HG02678 (cell line): Measurements from ENCODE around the gene DHTKD1.
"Not testable (repeated sequence)": the region's sequence is repeated elsewhere in the genome, so short reads cannot be mapped to it uniquely, and the experiment has no call there.

Experiments used
- ATAC-seq: cut with Tn5 transposase; IDR thresholded peaks from one replicate; pipeline ENCODE4 v1.9.1; 2021; ENCODE audit warnings: mild to moderate bottlenecking, moderate library complexity; ENCODE audit not compliant: unreplicated experiment

Gene DHTKD1

DNA sequence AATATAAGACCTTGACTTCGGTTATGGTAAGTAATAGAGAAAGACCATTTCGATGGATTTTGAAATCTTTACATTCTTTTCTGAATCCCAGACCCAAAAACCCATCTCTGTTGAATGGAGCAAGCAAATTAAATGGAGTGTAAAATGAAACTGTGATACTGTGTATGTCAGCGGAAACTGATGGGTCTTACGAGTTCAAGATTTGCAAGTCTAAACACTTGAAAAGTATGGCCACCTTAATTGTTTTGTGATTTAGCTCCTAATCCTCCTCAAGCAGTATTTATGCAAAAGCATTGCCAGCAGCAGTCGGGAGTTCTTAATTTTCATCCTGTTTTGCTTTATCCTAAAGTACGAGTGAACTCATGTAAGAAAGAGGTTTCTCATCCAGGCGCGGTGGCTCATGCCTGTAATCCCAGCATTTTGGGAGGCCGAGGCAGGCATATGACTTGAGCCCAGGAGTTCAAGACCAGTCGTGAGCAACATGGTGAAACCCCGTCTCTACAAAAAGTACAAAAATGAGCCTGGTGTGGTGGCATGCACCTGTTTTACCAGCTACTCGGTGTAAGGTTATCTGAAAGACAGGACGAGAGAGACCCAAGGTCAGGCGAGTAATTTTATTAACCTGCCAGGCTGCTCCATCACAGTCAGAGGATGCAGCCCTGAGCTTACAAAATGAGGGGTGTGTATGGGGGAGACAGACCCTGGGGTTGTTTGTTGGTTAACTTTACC lies 5.8 kb upstream of the DHTKD1 start:
- ATAC-seq = no peak

DNA sequence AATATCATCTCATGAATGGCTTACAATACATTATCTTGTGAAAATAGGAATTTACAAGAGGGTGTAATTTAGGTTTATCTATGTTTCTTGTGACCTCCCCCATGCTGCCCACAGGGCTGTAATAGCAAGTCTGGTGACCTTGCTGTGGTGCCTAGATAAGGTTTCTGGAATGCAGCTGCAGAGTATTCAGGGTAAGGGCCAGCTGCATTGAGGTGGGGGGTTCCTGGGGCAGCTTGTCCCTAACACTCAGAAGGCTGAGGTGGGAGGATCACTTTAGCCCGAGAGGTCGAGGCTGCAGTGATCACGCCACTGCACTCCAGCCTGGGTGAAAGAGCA lies 5.3 kb upstream of the DHTKD1 start:
- no peak for ATAC-seq

DNA sequence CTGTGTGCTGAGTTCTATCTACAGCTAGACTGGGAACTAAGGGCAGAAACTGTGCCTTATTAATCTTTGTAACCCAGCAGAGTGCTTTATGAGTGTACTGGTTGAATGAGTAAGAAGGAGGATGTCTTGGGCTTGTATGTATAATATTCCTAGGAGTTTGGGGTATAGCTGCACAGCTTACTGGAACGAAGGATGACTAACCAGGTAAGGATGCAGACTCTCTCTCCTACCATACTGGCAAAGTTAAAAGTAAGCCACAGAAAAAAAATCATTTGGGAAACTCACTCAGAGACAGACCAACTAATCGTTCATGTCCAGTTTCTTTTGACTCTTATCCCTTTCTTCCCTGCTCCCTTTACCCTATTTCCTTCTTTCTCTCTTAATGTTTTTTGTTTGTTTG lies 1.4 kb upstream of the DHTKD1 start:
- no peak for ATAC-seq

DNA sequence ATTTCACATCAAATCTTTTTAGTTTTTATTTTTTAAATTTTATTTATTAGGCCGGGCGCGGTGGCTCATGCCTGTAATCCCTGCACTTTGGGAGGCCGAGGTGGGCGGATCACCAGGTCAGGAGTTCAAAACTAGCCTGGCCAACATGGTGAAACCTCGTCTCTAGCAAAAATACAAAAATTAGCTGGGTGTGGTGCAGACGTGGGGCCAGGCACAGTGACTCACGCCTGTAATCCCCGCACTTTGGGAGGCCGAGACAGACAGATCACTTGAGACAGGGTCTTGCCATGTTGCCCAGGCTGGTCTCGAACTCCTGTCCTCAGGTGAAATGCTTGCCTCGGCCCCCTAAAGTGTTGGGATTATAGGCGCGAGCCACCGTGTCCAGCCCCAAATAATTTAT lies 2.7 kb downstream of the DHTKD1 start:
- ATAC-seq = not testable (repeated sequence)

DNA sequence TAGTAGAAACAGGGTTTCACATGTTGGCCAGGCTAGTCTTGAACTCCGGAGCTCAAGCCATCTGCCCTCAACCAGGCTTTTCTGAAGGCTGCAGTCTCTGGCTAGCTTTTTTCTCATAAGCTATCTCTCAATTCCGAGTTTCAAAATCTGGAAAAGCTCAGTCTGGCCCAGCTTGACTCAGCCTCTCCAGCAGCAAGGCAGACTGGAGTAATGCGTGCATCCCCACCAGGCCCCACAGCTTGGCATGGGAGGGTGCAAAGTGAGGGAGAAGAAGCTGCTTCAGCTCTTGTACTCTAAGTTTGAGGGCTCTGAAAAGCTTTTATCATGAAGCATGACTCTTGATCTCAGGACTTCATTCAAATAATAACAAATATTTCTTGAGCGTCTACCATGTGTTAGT lies 4.8 kb downstream of the DHTKD1 start:
- no peak for ATAC-seq

DNA sequence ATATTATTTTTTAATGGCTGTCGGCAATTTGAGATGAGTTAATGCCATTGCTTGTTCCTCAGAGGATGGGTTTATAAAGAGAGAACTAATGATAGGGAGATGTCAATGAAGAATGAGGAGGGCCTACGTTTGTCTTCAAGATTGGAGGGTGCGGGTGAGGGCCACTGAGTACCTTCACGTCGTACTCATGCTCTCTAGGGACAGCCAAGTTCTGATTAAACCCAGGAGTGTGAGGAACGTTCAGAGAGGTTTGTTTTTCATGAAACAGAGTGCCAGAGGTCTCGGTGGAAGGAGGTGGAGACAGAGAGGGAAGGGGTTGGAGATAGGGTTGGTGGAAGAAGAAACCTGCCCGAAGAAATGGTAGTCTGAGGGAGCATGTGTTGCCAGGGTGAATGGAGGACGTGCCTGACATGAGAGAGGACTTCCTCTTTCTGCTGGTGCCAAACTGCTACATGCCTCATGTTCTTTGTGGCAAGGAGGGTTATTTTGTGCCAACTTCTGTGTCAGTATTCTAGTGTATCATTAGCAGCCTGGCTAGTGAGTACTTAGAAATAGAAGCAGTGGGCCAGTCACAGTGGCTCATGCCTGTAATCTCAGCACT lies 8.9 kb downstream of the DHTKD1 start:
- ATAC-seq = no peak

DNA sequence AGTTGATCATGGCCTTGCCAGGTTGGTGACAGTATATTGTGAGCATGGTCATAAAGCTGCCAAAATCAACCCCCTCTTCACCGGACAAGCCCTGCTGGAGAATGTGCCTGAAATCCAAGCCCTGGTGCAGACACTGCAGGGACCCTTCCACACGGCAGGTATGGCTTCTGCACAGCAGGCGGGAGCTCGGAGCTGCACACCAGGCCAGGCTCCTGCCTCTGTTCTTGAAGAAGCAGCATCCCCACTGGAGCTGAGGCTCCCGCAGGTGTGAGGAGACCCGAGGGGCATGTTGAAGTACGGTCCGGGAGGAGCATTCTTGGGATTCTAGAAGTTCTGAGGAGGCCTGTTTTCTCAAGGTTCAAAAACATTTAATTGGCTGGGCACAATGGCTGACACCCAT lies 12.7 kb downstream of the DHTKD1 start:
- no peak for ATAC-seq

DNA sequence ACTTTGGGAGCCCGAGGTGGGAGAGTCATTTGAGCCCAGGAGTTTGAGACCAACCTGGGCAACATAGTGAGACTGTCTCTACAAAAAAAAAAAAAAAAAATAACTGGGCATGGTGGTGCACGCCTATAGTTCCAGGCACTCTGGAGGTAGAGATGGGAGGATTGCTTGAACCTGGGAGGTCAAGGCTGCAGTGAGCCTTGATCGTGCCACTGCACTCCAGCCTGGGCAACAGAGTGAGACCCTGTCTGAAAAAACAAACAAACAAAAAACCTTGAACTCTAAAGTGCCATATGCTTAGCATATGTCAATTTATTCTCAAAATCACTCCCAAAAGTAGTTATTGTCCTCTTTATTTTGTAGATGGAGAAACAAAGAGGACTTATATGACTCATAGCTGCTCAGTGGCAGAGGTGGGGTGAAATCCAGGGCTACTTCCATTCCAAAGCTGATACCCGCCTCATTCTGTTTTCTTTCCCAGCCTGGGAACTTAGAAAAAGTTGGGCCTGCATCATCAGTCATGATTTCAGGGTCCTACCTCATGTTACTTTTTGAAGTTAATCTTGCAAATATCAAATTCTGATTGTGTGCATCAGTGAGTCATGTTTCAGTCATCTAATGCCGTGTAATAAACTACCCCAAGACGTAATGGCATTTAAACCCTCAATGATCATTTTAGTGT lies 13.3 kb downstream of the DHTKD1 start:
- ATAC-seq = no peak

DNA sequence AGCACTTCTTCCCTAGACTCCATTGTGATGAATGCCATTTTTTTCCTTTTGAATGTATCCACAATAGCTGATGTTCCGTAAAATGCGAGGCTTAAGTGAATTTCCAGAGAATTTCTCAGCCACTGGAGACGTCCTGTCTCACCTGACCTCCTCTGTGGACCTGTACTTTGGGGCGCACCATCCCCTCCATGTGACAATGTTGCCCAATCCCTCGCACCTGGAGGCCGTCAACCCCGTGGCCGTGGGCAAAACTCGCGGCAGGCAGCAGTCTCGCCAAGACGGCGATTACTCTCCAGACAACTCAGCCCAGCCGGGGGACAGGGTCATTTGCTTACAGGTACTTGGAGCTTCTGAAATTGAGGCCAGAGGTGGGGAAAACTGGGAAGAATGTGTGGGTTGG lies 20.2 kb downstream of the DHTKD1 start:
- no peak for ATAC-seq

DNA sequence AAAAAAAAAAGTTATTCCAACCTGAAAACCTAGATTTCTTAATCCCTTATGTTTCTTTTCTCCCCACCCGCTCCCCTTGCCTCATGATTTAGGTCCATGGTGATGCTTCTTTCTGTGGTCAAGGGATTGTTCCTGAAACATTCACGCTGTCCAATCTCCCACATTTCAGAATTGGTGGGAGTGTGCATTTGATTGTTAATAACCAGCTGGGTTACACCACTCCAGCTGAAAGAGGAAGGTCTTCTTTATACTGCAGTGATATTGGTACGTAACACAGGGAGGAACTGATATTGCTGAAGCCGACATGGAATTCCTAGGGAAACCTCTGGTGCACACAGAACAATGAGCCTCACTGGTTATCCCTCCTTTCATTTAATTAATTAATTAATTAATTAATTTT lies 22.7 kb downstream of the DHTKD1 start:
- no peak for ATAC-seq

DNA sequence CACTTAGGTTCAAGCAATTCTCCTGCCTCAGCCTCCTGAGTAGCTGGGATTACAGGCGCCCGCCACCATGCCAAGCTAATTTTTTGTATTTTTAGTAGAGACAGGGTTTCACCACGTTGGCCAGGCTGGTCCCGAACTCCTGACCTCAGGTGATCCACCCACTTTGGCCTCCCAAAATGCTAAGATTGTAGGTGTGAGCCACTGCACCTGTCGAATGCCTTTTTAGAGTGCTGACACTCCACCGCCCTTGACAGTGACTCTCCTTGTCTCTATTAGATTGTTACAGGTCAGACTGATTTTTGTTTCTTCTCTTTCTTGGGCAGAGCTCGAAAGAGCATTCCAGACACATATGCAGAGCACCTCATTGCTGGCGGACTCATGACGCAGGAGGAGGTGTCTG lies 28.6 kb downstream of the DHTKD1 start:
- ATAC-seq = not testable (repeated sequence)

DNA sequence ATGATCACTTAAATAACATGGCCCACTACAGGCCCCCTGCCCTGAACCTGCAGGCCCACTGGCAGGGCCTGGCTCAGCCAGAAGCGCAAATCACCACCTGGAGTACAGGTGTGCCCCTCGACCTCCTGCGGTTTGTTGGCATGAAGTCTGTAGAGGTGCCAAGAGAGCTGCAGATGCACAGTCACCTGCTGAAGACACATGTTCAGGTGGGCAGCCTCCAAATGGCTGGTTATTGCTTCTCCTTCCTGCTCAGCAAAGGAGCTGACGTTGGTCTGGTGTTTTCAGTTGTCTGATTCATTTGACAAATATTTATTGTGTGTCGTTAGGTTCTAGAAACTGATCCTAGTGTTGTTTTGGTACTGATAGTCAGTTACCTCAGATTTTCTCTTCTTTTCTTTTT lies 29.0 kb downstream of the DHTKD1 start:
- ATAC-seq = no peak

DNA sequence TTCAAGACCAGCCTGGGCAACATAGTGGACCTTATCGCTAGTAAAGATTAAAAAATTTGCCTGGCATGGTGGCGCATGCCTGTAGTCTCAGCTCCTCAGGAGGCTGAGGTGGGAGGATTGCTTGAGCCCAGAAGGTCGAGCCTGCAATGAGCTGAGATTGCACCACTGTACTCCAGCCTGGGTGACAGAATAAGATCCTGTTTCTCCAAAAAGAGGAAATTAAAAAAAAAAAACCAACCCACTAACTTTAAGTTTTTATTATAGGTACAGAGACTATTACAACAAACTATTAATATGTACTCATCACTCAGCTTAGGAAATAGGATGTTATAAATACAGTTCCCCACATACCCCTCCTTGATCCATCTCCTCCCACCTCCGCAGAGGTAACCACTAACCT lies 30.2 kb downstream of the DHTKD1 start:
- ATAC-seq = no peak

DNA sequence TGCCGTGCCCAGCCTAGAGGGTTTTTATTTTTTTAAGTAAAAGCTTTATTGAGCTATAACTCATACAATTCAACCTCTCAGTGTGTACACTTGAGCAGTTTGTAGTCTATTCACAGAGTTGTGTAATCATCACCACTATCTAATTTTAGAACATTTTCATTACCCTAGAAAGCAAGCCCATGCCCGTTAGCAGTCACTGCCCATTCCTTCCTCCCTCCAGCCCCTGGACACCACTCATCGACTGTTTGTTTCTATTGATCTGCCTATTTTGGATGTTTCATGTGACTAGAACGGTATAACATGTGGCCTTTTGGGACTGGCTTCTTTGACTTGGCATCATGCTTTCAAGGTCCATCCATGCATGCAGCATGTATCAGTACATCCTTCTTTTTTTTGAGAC lies 35.0 kb downstream of the DHTKD1 start:
- no peak for ATAC-seq

DNA sequence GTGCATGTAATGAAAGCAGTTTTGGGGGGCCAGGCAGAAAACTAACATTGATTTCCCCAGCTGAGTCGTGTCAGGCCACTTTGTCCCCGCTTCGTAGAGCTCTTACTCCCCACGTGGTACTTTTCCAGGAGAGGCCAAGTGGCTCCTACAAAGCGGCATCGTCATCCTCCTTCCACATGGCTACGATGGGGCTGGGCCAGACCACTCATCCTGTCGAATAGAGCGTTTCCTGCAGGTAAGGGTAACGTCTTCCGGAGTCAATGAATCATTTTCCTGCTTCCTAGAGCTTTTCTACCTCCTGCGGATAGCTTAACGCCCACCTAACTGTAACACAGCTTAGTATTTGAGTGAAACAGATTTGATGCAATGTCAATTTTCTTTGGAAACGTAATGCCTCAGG lies 39.0 kb downstream of the DHTKD1 start:
- no peak for ATAC-seq

DNA sequence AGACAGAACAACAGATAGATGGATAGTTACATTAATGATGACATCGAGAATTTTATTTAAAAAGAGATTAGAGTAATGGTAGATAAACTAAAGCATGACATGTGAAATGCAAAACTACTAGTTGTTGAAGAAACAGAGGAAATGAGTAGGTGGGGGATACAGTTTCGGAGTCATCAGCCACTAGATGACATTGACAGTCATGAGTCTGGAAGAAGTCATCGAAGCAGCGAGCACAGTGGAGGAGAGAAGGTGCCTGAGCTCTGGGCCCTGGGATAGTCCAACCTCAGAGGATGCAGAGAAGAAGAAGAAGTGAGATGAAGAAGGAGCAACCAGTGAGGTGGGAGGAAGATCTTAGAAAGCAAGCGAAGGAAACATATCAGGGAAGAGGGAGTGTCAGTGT lies 40.5 kb downstream of the DHTKD1 start:
- ATAC-seq = no peak

DNA sequence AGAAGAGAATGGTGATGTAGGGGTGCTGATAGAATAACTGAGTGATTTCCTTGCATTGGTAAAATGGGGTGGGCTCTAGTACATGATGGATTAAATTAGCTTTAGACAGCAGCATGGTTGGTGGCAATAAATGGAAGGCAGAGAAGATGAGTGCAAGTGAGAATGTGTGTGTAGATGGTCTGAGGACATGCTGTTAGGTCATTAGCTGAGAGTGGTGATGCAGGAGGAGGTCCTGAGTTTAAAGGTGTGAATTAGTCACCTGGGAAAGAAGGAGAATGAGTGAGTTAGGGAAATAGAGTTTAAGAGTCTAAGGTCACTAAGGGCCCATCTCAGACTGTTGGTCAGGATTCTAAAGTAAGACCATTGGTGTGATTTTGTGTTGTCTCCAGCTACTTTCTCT lies 42.8 kb downstream of the DHTKD1 start:
- no peak for ATAC-seq

DNA sequence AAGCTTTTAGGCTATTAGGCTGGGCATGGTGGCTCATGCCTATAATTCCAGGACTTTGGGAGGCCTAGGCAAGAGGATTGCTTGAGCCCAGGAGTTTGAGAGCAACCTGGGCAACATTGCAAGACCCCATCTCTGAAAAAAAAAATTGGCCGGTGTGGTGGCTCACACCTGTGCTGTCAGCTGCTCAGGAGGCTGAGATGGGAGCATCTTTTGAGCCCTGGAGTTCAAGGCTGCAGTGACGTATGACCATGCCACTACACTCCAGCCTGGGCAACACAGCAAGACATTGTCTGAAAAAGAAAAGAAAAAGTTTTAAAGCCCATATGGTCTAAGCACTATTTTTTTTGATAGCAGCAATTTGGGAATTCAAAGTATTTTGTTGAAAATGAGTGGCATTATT lies 44.9 kb downstream of the DHTKD1 start:
- no peak for ATAC-seq

DNA sequence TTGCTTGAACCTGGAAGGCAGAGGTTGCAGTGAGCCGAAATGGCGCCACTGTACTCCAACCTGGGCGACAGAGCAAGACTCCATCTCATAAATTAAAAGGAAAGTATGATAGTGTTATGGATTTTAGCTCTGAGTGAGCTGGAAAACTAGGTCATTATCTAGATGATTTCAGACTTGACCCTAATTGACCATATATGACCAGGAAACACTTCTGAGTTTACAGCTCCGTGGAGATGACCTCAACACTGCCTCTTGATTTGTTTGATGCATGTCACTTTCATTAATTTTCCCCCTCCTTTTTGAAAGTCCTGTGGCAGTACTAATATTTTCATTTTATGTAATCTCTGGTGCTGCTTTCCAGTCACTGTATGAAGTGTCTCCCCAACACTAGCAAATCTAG lies 52.9 kb downstream of the DHTKD1 start:
- ATAC-seq = no peak

DNA sequence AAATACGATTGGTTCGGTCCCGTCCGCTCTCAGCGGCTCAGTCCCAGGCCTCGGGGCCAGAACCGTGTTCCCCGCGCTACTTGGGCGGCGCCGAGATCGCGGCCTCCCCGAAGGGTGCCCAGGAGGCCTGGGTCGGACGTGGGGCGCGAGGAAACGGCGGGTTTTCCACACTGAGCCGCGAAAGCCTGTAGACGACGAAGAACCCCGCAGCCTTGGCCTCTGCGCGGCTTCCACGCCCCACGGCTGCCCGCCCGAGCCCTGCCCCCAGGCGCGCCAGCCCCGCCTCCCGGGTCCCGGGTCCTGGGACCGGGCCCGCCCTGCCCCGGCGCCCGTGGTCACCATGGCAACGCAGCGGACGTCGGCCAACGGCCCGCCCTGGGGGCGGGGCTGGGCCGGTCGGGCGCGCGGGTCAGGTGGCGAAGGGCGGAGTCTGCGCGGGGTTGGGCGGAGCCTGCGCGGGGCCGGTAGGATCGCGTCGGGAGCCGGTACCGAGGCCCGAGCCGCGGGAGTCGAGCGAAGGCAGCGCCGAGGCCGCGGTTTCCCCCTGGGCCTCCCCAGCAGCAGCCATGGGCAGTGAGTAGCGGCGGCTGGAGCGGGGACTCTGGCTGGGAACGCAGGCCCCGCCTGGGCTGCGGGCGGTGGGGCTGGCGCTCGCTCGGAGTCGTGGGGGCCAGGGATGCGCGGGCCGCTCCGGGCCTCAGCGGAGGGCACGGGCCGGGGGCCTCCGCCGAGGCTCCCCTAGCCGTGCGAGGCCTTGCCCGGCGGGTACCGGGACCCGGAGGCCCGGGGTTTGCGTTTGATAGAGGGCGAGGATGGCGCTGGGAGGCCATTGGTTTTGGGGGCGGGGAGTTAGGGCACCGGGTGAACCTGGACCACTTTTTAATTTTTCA lies 60.7 kb downstream of the DHTKD1 start, which contains the start of gene SEC61A2:
TSS of gene SEC61A2 (plus strand) at position 456 of the 890 bp plus-strand sequence. CDS start at position 567, 111 bp downstream.
- peak; percentile 89 for ATAC-seq

DNA sequence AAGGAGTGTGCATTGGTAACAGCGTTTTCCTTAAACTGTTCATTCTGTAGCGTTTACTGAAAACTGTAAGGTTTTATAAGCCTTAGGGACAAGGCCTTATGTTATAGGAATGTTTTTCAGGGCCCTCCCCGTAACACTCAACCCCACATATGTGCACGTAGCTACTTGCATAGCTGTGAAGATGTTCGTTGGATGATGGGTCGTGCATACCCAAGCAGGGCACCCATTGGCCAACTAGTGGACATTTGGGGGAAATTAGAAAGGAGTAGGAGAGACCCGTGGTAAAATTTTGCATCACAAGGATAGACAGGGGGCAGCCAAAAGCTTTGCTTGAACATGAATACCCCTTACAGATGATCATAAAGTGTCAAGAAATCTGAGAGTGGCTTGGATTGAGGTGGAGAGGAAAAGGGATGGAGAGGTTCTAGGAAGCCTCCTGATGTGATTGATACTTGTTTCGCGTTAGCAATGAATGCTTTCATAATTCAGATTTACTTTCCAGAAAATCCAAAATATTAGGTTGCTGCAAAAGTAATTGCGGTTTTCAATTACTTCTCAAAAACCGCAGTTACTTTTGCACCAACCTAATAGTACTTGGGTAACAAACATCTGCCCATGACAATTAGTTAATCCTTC lies 61.6 kb downstream of the DHTKD1 start:
- peak; percentile 36 for ATAC-seq
